GM23338 (cell line): ENCODE results near the gene RAB40B. TPM values are rescaled to one million over a fixed set of nuclear protein-coding genes. Genes with fewer than 3 reads are reported as not detected.

Experiments
- ATAC-seq: fragments of 200-7000 bp; cut with Tn5 transposase; 3 replicates; pipeline ENCODE4 v1.9.1; 2020
- DNase-seq: peaks from one replicate; pipeline ENCODE4 v3.0.0-alpha.2; 2015; ENCODE audit warnings: low spot score
- H2AFZ ChIP-seq: fragments of 200-600 bp; sonication (generic); 2 replicates; pipeline ENCODE4 v1.8.0; 2016; ENCODE audit warnings: antibody characterized with exemption, mild to moderate bottlenecking, moderate library complexity
- H3F3A ChIP-seq: fragments of 200-600 bp; sonication (generic); replicated peaks from 2 replicates; pipeline ENCODE4 v1.8.0; 2017; ENCODE audit warnings: antibody characterized with exemption, mixed run types, low read depth
- H3K27ac ChIP-seq: fragments of 200-600 bp; sonication (generic); 2 replicates; pipeline ENCODE4 v1.6.1; 2016; ENCODE audit warnings: low read depth
- H3K27me3 ChIP-seq: fragments of 200-600 bp; sonication (generic); 2 replicates; pipeline ENCODE4 v1.8.0; 2016; ENCODE audit warnings: mild to moderate bottlenecking, mixed run types, moderate library complexity; ENCODE audit not compliant: insufficient read depth
- H3K36me3 ChIP-seq: fragments of 200-600 bp; sonication (generic); 2 replicates; pipeline ENCODE4 v1.8.0; 2016; ENCODE audit warnings: mild to moderate bottlenecking; ENCODE audit not compliant: insufficient read depth
- H3K4me1 ChIP-seq: fragments of 200-600 bp; sonication (generic); 2 replicates; pipeline ENCODE4 v1.8.0; 2016; ENCODE audit warnings: mild to moderate bottlenecking, moderate library complexity; ENCODE audit not compliant: insufficient read depth
- H3K4me2 ChIP-seq: fragments of 200-600 bp; sonication (generic); 2 replicates; pipeline ENCODE4 v1.7.1; 2017; ENCODE audit warnings: mixed run types
- H3K4me3 ChIP-seq: fragments of 200-600 bp; sonication (generic); 2 replicates; pipeline ENCODE4 v1.6.1; 2016; ENCODE audit warnings: mixed run types
- H3K79me2 ChIP-seq: fragments of 200-600 bp; sonication (generic); replicated peaks from 2 replicates; pipeline ENCODE4 v1.8.0; 2017; ENCODE audit warnings: mild to moderate bottlenecking; ENCODE audit not compliant: insufficient read depth
- H3K9me2 ChIP-seq: fragments of 200-600 bp; sonication (generic); 2 replicates; pipeline ENCODE4 v1.8.0; 2017; ENCODE audit not compliant: insufficient read depth
- H4K20me1 ChIP-seq: fragments of 200-600 bp; sonication (generic); replicated peaks from 2 replicates; pipeline ENCODE4 v1.8.0; 2017; ENCODE audit warnings: mild to moderate bottlenecking; ENCODE audit not compliant: insufficient read depth
- H3K27ac Mint-ChIP-seq: 2 replicates; pipeline ENCODE4 v1.8.0; 2020; ENCODE audit warnings: inconsistent platforms, mild to moderate bottlenecking, moderate library complexity, mixed read lengths
- H3K27me3 Mint-ChIP-seq: 3 replicates; pipeline ENCODE4 v1.8.0; 2022; ENCODE audit warnings: low read depth, mild to moderate bottlenecking, moderate library complexity, mixed read lengths, inconsistent platforms; ENCODE audit not compliant: insufficient read depth, poor library complexity
- H3K36me3 Mint-ChIP-seq: 3 replicates; pipeline ENCODE4 v1.8.0; 2021; ENCODE audit warnings: low read depth, mild to moderate bottlenecking, inconsistent platforms, moderate library complexity, mixed read lengths
- H3K4me1 Mint-ChIP-seq: 3 replicates; pipeline ENCODE4 v1.8.0; 2020; ENCODE audit warnings: mild to moderate bottlenecking, inconsistent platforms, mixed read lengths
- H3K4me3 Mint-ChIP-seq: 3 replicates; pipeline ENCODE4 v1.8.0; 2021; ENCODE audit warnings: moderate library complexity, mild to moderate bottlenecking, inconsistent platforms, mixed read lengths
- H3K9me3 Mint-ChIP-seq: 3 replicates; pipeline ENCODE4 v1.8.0; 2020; ENCODE audit warnings: moderate library complexity, mild to moderate bottlenecking, inconsistent platforms, mixed read lengths
- CREB1 ChIP-seq: fragments of 250-450 bp; sonication (Bioruptor Pico); IDR thresholded peaks from 2 replicates; pipeline ENCODE4 v1.5.0; 2020; ENCODE audit warnings: low read depth, mild to moderate bottlenecking, moderate library complexity
- EZH2 ChIP-seq: fragments of 200-600 bp; sonication (generic); IDR thresholded peaks from one replicate; pipeline ENCODE4 v1.8.0; 2017; ENCODE audit warnings: antibody characterized with exemption, mild to moderate bottlenecking, low read depth; ENCODE audit not compliant: unreplicated experiment
- EZH2phosphoT487 ChIP-seq: fragments of 200-600 bp; sonication (generic); IDR thresholded peaks from one replicate; pipeline ENCODE4 v1.8.1; 2018; ENCODE audit warnings: antibody characterized with exemption; ENCODE audit not compliant: unreplicated experiment
- JUNB ChIP-seq: IDR thresholded peaks from one replicate; pipeline ENCODE4 v1.6.1; 2016; ENCODE audit warnings: antibody characterized with exemption; ENCODE audit not compliant: unreplicated experiment
- NANOG ChIP-seq: IDR thresholded peaks from 2 replicates; pipeline ENCODE4 v1.6.1; 2016; ENCODE audit warnings: antibody characterized with exemption, borderline replicate concordance
- POLR2AphosphoS5 ChIP-seq: IDR thresholded peaks from 2 replicates; pipeline ENCODE4 v1.6.1; 2016; ENCODE audit warnings: antibody characterized with exemption, low read depth
- STAT1 ChIP-seq: IDR thresholded peaks from one replicate; pipeline ENCODE4 v1.6.1; 2016; ENCODE audit warnings: antibody characterized with exemption; ENCODE audit not compliant: unreplicated experiment
- ZNF114 ChIP-seq: fragments of 250-450 bp; sonication (Bioruptor Pico); IDR thresholded peaks from 2 replicates; pipeline ENCODE4 v1.5.0; 2020; ENCODE audit warnings: mild to moderate bottlenecking, moderate library complexity
- ZNF331 ChIP-seq: fragments of 250-450 bp; sonication (Bioruptor Pico); IDR thresholded peaks from 2 replicates; pipeline ENCODE4 v1.5.0; 2020; ENCODE audit warnings: low read depth, mild to moderate bottlenecking, moderate library complexity
- polyA plus RNA-seq: library from polyadenylated mRNA; unstranded; fragments of >200 nt; fragmentation: Nextera tagmentation; extraction: Ambion mirVana; gene quantifications from 2 replicates; pipeline ENCODE4 v1.2.1, GENCODE V29; 2016
- total RNA-seq: library from RNA; depleted of rRNA; stranded (reverse); fragments of >200 nt; shearing (Covaris generic); gene quantifications from 2 replicates; pipeline ENCODE4 v1.2.3, GENCODE V29; 2014
- TF ChIP-seq, protein P1 (sequence below): IDR thresholded peaks from 2 replicates; pipeline ENCODE4 v1.6.1; 2016; ENCODE audit warnings: antibody characterized with exemption
- TF ChIP-seq, protein P2 (sequence below): fragments of 250-450 bp; sonication (Bioruptor Pico); IDR thresholded peaks from 2 replicates; pipeline ENCODE4 v1.5.0; 2020; ENCODE audit warnings: mild to moderate bottlenecking, moderate library complexity
- TF ChIP-seq, protein P3 (sequence below), 2 experiments: fragments of 200-600 bp in 1 of 2; sonication (generic) in 1 of 2; conservative IDR thresholded peaks; 2 replicates each; pipeline versions ENCODE4 v1.5.1 to v1.6.1; 2016 to 2017; ENCODE audit warnings: antibody characterized with exemption in 2 of 2, low read depth in 2 of 2, mild to moderate bottlenecking in 2 of 2, moderate library complexity in 1 of 2
- TF ChIP-seq, protein P4 (sequence below): IDR thresholded peaks from one replicate; pipeline ENCODE4 v1.6.1; 2018; ENCODE audit warnings: antibody characterized with exemption; ENCODE audit not compliant: unreplicated experiment

The RAB40B gene
- total and polyA plus RNA-seq, 2 experiments from 2014 or later = 4.2 to 5.2 TPM

DNA sequence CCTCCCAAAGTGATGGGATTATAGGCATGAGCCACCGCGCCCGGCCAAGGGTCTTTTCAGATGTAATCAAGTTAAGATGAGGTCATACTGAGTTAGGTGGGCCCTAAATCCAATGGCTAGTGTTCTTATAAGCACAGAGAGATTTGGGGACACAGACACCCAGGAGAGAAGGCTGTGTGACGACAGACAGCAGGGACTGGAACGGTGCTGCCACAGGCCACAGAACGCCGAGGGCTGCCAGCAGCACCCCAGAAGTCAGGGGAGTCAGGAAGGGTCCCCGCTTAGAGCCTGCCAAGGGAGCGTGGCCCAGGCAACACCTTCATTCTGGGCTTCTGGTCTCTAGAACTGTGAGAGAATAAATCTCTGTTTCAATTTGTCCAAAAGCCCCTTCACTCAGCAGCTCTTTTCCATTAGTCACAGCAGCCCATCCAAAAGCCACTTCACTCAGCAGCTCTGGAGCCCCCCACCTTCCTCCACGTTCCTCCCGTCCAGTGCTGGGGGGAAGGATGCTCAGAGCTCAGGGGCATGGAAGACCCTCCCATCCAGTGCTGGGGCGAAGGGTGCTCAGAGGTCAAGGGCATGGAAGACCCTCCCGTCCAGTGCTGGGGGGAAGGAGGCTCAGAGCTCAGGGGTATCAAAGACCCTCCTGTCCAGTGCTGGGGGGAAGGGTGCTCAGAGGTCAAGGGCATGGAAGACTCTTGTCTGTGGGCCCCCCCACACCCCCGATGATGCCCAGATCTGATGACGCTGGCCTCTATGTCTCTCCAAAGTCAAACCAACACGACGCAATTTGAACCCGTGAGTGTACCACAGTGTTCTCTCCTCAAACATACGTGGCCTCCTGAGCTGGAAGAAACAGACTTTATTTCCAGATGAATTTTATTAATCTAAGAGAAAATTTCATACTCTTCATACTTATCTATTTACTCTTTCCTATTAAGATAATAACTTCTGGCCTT lies 11.9 kb downstream of the RAB40B start:
- Histone ChIP-seq H4K20me1 (no peaks in the 10 kb centered on the region), H3K4me2 (no peak overlapping the region), H3K9me2 (no peaks in the 10 kb centered on the region), H3K4me1 (no peaks in the 10 kb centered on the region), H3K4me3 (no peak overlapping the region), H3K79me2 (no peaks in the 10 kb centered on the region), H3K27me3 (no peaks in the 10 kb centered on the region), H2AFZ (no peak overlapping the region), H3F3A (no peaks in the 10 kb centered on the region), H3K27ac (no peak overlapping the region; the same call in 1 of the 2 replicates), H3K36me3 (no peaks in the 10 kb centered on the region)
- no peak overlapping the region; the same call in 1 of the 2 replicates for H3K27ac Mint-ChIP-seq
- no peak overlapping the region; the same call in 2 of the 3 replicates for H3K4me3 Mint-ChIP-seq
- DNase-seq (no peak), ATAC-seq (no peak)
- TF ChIP-seq ZNF114 (CRISPR knock-in tag) = no peak
- TF ChIP-seq ZNF331 = no peak
- no peak for TF ChIP-seq NANOG
- no peak for TF ChIP-seq EZH2
- TF ChIP-seq, protein P1, sequence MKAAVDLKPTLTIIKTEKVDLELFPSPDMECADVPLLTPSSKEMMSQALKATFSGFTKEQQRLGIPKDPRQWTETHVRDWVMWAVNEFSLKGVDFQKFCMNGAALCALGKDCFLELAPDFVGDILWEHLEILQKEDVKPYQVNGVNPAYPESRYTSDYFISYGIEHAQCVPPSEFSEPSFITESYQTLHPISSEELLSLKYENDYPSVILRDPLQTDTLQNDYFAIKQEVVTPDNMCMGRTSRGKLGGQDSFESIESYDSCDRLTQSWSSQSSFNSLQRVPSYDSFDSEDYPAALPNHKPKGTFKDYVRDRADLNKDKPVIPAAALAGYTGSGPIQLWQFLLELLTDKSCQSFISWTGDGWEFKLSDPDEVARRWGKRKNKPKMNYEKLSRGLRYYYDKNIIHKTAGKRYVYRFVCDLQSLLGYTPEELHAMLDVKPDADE = no peak
- TF ChIP-seq CREB1 (CRISPR knock-in tag) = no peak
- TF ChIP-seq EZH2phosphoT487 = no peak
- TF ChIP-seq POLR2AphosphoS5 = no peak
- TF ChIP-seq, protein P2, sequence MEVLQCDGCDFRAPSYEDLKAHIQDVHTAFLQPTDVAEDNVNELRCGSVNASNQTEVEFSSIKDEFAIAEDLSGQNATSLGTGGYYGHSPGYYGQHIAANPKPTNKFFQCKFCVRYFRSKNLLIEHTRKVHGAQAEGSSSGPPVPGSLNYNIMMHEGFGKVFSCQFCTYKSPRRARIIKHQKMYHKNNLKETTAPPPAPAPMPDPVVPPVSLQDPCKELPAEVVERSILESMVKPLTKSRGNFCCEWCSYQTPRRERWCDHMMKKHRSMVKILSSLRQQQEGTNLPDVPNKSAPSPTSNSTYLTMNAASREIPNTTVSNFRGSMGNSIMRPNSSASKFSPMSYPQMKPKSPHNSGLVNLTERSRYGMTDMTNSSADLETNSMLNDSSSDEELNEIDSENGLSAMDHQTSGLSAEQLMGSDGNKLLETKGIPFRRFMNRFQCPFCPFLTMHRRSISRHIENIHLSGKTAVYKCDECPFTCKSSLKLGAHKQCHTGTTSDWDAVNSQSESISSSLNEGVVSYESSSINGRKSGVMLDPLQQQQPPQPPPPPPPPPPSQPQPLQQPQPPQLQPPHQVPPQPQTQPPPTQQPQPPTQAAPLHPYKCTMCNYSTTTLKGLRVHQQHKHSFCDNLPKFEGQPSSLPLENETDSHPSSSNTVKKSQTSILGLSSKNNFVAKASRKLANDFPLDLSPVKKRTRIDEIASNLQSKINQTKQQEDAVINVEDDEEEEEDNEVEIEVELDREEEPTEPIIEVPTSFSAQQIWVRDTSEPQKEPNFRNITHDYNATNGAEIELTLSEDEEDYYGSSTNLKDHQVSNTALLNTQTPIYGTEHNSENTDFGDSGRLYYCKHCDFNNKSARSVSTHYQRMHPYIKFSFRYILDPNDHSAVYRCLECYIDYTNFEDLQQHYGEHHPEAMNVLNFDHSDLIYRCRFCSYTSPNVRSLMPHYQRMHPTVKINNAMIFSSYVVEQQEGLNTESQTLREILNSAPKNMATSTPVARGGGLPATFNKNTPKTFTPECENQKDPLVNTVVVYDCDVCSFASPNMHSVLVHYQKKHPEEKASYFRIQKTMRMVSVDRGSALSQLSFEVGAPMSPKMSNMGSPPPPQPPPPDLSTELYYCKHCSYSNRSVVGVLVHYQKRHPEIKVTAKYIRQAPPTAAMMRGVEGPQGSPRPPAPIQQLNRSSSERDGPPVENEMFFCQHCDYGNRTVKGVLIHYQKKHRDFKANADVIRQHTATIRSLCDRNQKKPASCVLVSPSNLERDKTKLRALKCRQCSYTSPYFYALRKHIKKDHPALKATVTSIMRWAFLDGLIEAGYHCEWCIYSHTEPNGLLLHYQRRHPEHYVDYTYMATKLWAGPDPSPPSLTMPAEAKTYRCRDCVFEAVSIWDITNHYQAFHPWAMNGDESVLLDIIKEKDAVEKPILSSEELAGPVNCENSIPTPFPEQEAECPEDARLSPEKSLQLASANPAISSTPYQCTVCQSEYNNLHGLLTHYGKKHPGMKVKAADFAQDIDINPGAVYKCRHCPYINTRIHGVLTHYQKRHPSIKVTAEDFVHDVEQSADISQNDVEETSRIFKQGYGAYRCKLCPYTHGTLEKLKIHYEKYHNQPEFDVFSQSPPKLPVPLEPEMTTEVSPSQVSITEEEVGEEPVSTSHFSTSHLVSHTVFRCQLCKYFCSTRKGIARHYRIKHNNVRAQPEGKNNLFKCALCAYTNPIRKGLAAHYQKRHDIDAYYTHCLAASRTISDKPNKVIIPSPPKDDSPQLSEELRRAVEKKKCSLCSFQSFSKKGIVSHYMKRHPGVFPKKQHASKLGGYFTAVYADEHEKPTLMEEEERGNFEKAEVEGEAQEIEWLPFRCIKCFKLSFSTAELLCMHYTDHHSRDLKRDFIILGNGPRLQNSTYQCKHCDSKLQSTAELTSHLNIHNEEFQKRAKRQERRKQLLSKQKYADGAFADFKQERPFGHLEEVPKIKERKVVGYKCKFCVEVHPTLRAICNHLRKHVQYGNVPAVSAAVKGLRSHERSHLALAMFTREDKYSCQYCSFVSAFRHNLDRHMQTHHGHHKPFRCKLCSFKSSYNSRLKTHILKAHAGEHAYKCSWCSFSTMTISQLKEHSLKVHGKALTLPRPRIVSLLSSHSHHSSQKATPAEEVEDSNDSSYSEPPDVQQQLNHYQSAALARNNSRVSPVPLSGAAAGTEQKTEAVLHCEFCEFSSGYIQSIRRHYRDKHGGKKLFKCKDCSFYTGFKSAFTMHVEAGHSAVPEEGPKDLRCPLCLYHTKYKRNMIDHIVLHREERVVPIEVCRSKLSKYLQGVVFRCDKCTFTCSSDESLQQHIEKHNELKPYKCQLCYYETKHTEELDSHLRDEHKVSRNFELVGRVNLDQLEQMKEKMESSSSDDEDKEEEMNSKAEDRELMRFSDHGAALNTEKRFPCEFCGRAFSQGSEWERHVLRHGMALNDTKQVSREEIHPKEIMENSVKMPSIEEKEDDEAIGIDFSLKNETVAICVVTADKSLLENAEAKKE (CRISPR knock-in tag) = no peak
- TF ChIP-seq, protein P3, sequence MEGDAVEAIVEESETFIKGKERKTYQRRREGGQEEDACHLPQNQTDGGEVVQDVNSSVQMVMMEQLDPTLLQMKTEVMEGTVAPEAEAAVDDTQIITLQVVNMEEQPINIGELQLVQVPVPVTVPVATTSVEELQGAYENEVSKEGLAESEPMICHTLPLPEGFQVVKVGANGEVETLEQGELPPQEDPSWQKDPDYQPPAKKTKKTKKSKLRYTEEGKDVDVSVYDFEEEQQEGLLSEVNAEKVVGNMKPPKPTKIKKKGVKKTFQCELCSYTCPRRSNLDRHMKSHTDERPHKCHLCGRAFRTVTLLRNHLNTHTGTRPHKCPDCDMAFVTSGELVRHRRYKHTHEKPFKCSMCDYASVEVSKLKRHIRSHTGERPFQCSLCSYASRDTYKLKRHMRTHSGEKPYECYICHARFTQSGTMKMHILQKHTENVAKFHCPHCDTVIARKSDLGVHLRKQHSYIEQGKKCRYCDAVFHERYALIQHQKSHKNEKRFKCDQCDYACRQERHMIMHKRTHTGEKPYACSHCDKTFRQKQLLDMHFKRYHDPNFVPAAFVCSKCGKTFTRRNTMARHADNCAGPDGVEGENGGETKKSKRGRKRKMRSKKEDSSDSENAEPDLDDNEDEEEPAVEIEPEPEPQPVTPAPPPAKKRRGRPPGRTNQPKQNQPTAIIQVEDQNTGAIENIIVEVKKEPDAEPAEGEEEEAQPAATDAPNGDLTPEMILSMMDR (conservative IDR thresholded peaks at IDR 0.05; ENCODE audit: low read depth in 2 of 2) = no peak
- no peak for TF ChIP-seq JUNB
- TF ChIP-seq STAT1 = no peak
- TF ChIP-seq, protein P4, sequence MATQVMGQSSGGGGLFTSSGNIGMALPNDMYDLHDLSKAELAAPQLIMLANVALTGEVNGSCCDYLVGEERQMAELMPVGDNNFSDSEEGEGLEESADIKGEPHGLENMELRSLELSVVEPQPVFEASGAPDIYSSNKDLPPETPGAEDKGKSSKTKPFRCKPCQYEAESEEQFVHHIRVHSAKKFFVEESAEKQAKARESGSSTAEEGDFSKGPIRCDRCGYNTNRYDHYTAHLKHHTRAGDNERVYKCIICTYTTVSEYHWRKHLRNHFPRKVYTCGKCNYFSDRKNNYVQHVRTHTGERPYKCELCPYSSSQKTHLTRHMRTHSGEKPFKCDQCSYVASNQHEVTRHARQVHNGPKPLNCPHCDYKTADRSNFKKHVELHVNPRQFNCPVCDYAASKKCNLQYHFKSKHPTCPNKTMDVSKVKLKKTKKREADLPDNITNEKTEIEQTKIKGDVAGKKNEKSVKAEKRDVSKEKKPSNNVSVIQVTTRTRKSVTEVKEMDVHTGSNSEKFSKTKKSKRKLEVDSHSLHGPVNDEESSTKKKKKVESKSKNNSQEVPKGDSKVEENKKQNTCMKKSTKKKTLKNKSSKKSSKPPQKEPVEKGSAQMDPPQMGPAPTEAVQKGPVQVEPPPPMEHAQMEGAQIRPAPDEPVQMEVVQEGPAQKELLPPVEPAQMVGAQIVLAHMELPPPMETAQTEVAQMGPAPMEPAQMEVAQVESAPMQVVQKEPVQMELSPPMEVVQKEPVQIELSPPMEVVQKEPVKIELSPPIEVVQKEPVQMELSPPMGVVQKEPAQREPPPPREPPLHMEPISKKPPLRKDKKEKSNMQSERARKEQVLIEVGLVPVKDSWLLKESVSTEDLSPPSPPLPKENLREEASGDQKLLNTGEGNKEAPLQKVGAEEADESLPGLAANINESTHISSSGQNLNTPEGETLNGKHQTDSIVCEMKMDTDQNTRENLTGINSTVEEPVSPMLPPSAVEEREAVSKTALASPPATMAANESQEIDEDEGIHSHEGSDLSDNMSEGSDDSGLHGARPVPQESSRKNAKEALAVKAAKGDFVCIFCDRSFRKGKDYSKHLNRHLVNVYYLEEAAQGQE = no peak
- H3K36me3 Mint-ChIP-seq = no peaks in the 10 kb centered on the region
- H3K27me3 Mint-ChIP-seq = no peaks in the 10 kb centered on the region
- H3K4me1 Mint-ChIP-seq = no peaks in the 10 kb centered on the region; the same call in 2 of the 3 replicates
- peaks cover 8% of the 10 kb centered on the region; the same call in 2 of the 3 replicates for H3K9me3 Mint-ChIP-seq
